AG08395 (cell line): Measurements from ENCODE around the gene ERMN.
"Not testable (repeated sequence)": the region's sequence is repeated elsewhere in the genome, so short reads cannot be mapped to it uniquely, and the experiment has no call there.

Source experiments
- DNase-seq: peaks from one replicate; pipeline ENCODE4 v3.0.0; 2012; ENCODE audit warnings: mixed read lengths, low spot score

ERMN gene

DNA sequence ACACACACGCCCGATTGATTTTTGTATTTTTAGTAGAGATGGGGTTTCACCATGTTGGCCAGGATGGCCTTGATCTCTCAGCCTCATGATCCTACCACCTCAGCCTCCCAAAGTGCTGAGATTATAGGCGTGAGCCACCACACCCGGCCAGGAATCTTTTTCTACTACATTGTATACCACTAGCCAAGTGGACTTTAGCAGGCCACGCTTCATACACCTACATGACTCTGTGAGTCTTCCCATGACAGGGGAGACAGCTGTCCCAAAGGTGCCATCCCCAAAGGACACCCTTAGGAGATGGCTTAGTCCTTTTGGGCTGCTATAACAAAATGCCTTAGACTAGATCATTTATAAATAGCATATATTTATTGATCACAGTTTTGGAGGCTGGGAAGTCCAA, 32.8 kb downstream of the ERMN start:
- DNase-seq: no peak

DNA sequence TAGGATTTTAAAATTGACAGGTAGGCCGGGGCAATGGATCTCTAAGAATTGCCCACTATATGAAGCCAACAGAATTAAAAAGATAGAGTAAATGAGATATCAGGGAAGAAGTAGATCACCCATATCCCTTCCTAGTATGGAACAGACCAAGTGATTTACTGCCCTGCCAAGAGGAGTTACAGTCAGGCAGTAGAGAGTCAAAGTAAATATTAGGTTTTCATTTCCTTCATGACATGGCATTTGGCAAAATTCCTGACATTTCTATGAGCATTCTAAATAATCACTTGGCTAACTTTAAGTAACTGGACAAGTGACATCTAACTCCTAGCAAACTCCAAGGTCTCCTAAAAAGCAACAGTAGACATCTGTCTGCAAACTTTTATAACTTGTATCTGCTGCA, 34.6 kb downstream of the ERMN start:
- DNase-seq: no peak

DNA sequence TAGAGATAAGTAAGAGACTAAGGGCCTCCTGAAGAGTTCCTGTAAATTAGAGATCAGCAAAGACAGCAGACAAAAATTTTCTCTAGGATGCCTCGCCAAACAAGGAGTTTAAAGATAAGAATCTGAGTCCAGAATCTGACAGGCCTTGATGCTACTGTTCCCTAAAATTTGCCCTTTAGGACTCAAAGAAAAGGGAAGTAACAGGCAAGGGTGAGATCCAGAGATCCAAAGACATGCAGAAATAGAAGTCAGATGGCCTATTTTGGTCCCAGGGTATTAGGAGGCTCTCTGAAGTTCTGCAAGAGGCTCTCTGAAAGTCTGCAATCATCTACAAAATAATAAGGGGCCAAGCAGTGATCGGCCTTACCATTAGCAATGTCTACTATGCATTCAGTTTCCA, 35.1 kb downstream of the ERMN start:
- DNase-seq: no peak

DNA sequence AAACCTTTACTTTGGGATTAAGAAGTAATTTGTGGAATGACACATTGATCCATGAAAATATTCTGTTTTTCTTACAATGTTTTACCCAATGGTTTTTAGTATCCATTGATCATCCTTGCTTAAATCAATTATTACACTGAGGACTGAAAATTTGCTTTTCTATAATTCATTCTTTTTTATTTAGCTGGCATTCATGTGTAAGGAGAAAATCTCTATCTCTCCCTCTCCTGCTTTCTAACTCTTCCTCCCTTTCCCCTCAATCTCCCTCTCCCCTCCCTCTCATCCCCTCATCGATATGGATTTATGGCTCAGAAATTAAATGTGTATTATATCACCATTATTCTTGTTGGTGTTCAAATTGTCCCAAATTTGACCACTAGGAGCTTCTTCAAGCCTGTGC, 38.5 kb downstream of the ERMN start:
- no peak for DNase-seq

DNA sequence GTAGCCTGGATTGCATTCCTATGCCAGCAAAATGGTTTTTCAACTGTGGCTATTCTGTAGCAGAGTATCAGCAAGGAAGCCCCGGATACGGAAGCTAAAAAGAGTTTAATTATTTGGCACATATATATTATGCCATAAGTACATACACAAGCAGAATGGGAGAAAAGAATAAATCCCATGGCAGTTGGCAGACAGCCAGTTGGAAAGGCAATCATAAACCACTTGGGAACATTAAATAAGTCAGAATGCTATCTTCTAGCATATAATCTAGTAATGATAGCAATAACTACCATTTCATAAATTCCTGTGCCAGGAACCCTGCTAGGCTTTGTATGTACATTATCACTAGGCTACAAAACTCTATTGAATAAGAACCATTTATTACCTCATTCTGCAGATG, 42.2 kb downstream of the ERMN start:
- no peak for DNase-seq

DNA sequence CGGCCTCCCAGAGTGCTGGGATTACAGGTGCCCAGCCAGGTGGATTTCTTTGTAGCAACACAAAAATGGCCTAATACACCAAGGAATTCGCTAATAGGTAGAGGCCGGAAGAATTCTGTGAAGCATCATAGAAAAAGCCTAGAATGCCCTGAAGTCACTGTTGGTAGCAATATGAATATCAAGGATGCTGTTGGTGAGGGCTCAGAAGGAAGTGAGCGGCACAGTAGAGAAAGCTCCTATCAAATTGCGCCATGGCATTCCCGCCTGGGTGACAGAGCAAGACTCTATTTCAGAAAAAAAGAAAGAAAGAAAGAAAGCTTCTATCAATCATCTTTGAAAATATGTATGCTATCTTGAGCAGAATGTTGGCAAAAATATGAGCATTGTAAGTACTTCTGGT, 44.3 kb downstream of the ERMN start:
- DNase-seq: no peak

DNA sequence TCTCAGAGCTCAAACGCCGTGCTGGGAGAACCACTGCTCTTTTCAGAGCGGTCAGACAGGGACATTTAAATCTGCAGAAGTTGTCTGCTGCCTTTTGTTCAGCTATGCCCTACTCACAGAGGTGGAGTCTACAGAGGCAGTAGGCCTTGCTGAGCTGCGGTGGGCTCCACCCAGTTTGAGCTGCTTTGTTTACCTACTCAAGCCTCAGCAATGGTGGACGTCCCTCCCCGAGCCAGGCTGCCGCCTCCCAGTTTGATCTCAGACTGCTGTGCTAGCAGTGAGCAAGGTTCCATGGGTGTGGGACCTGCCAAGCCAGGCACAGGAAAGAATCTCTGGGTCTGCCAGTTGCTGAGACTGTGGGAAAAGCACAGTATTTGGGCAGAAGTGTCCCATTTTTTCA, 46.3 kb downstream of the ERMN start:
- not testable (repeated sequence) for DNase-seq

DNA sequence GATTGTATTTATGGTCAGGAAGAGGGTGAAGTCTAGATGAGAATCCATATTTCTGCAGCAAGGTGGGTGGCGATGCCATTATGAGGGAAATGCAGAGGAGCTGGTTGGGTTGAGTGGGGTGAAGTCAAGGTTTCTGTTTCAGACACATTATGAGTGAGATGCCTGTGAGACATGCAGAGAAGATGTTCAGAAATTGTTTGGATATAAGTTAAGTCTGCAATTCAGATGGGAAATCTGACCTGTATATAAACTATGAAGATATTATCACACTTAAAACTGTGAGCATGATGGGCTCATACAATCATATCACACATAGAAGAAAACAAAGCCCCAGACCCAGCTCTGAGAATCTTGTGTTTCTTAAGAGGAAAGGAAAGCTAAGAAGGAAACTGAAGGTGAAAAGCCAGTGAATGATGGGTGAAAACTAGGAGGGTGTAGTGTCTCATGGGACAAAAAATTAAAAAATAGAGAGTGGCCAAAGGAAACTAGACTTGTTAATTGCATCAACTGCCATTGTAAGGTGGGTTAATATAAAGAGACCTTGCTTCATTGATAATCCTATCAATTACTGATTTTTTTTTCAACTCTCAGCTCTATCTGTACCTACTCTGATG, 53.9 kb downstream of the ERMN start:
- no peak for DNase-seq

DNA sequence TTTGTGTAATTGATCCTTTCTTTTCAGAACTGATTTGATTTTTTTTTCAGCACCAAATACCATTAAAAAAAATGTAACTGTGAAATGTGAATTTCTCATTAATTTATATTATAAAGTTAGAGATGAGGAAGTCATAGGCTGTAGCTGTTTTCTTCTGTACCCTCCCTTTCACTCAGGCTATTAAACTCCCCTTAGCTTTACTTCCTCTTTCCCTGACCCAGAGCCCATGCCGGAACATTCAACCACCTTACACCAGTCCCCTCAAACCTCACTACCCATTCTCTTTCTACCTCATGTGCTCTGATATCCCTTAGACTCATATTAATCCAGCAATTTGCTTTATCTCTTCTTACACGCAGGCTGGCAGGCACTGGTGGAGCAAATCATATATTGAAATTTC, 55.7 kb downstream of the ERMN start:
- no peak for DNase-seq

DNA sequence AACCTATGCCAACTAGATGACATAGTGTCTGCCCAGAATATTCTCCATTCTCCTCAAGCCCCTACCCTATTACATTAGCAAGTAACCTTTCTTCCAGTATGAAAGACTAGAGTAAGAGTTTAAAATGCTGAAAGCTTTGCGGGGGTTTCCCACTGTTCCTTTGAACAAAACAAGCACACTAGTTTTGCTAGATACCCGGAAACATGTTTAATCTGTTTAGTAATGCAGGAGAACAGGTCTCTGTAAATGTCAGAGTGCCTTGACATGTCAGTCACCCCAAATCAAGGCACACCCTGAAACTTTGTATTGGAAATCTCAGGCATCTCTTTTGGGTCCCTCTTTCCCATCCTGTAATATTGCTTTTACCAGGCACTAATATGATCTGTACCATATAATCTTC, 56.6 kb downstream of the ERMN start:
- no peak for DNase-seq
